Stimulated activated CD4-positive, alpha-beta T cell treated with anti-CD3 and anti-CD28 coated beads, TNF-alpha, amount 100 ng/mL, for 24 hours (primary cell): ENCODE data around the gene KLHL29.
"Not testable (repeated sequence)": the region's sequence is repeated elsewhere in the genome, so short reads cannot be mapped to it uniquely, and the experiment has no call there.

Experiments used
- DNase-seq, 3 experiments: peaks; one replicate each; pipeline ENCODE4 v3.0.0-alpha.2; 2020; ENCODE audit warnings: low read depth in 3 of 3

Gene KLHL29

GRCh38 chr2:23384551-23385343, at the start of gene KLHL29:
Gene KLHL29 (plus strand): TSS chr2:23385179. CDS start chr2:23562197, 177,018 bp downstream.
- peak; percentile 42 to 78 (median 55) for DNase-seq

GRCh38 chr2:23335550-23335949, 49.4 kb upstream of the KLHL29 start:
- no peak for DNase-seq

- no peak for DNase-seq
Measured at GRCh38 chr2:23342075-23342474, 42.9 kb upstream of the KLHL29 start.

- DNase-seq = no peak
Measured at GRCh38 chr2:23346029-23346428, 39.0 kb upstream of the KLHL29 start.

GRCh38 chr2:23346781-23347180, 38.2 kb upstream of the KLHL29 start:
- DNase-seq = no peak

GRCh38 chr2:23347471-23348092, 37.4 kb upstream of the KLHL29 start:
- no peak for DNase-seq

GRCh38 chr2:23348093-23348481, 36.9 kb upstream of the KLHL29 start:
- DNase-seq = not testable (repeated sequence)

- DNase-seq = no peak
Measured at GRCh38 chr2:23349508-23349907, 35.5 kb upstream of the KLHL29 start.

- DNase-seq = no peak
Measured at GRCh38 chr2:23350041-23350791, 34.8 kb upstream of the KLHL29 start.

GRCh38 chr2:23350792-23351355, 34.1 kb upstream of the KLHL29 start:
- no peak for DNase-seq

GRCh38 chr2:23351388-23352141, 33.4 kb upstream of the KLHL29 start:
- DNase-seq = peak; percentile 13 to 67 (median 41)

- no peak for DNase-seq
Measured at GRCh38 chr2:23354554-23354953, 30.4 kb upstream of the KLHL29 start.

- DNase-seq = no peak
Measured at GRCh38 chr2:23355001-23355400, 30.0 kb upstream of the KLHL29 start.

GRCh38 chr2:23356711-23357110, 28.3 kb upstream of the KLHL29 start:
- no peak for DNase-seq

- no peak for DNase-seq
Measured at GRCh38 chr2:23359631-23360567, 25.1 kb upstream of the KLHL29 start.

- DNase-seq = no peak
Measured at GRCh38 chr2:23360571-23361125, 24.3 kb upstream of the KLHL29 start.

- no peak for DNase-seq
Measured at GRCh38 chr2:23361152-23361551, 23.8 kb upstream of the KLHL29 start.

- DNase-seq = no peak
Measured at GRCh38 chr2:23363268-23363667, 21.7 kb upstream of the KLHL29 start.

- no peak for DNase-seq
Measured at GRCh38 chr2:23363831-23364230, 21.1 kb upstream of the KLHL29 start.

GRCh38 chr2:23366720-23367119, 18.3 kb upstream of the KLHL29 start:
- DNase-seq = no peak
